Gastrocnemius medialis (tissue), 4 donors: ENCODE results near the gene OR4B1. TPM values are rescaled to one million over a fixed set of nuclear protein-coding genes. Genes with fewer than 3 reads are reported as not detected.

ENCODE experiments used
- ATAC-seq, 2 donors: fragments of 150-250 bp; one replicate each; pipeline ENCODE4 v1.9.1; 2016
- DNase-seq, 2 donors: peaks; one replicate each; pipeline ENCODE4 v3.0.0-alpha.2; 2019
- H3K27ac ChIP-seq, 4 donors: fragments of 200-600 bp; sonication (generic); 1 replicate in 1 of 4; 2 replicates in 3 of 4; pipeline ENCODE4 v1.5.1; 2016 to 2018; ENCODE audit warnings: mild to moderate bottlenecking in 2 of 4, moderate library complexity in 1 of 4
- H3K27me3 ChIP-seq, 3 donors: fragments of 200-600 bp; sonication (generic) in 2 of 3; 1 replicate in 1 of 3; 2 replicates in 2 of 3; pipeline versions ENCODE4 v1.5.1 to v1.6.0; 2016 to 2019; ENCODE audit warnings: mild to moderate bottlenecking in 1 of 3, moderate library complexity in 1 of 3
- H3K36me3 ChIP-seq, 2 donors: fragments of 200-600 bp; sonication (generic) in 1 of 2; one replicate each; pipeline ENCODE4 v1.5.1; 2017 to 2018
- H3K4me1 ChIP-seq, 2 donors: fragments of 200-600 bp; sonication (generic) in 1 of 2; one replicate each; pipeline ENCODE4 v1.5.1; 2016 to 2017; ENCODE audit warnings: mild to moderate bottlenecking in 2 of 2
- H3K4me3 ChIP-seq, 4 donors: fragments of 200-600 bp; sonication (generic) in 3 of 4; 1 replicate in 1 of 4; 2 replicates in 3 of 4; pipeline ENCODE4 v1.5.1; 2016 to 2019; ENCODE audit warnings: mild to moderate bottlenecking in 2 of 4
- H3K9me3 ChIP-seq, 3 donors: fragments of 200-600 bp; sonication (generic) in 2 of 3; 1 replicate in 1 of 3; 2 replicates in 2 of 3; pipeline ENCODE4 v1.5.1; 2016 to 2019
- POLR2A ChIP-seq, 2 donors: fragments of 450-650 bp; IDR thresholded peaks; one replicate each; pipeline ENCODE4 v1.6.1; 2017; ENCODE audit warnings: antibody characterized with exemption in 2 of 2, mild to moderate bottlenecking in 2 of 2, moderate library complexity in 2 of 2
- in situ Hi-C, 4 donors: fragments of 200-750 bp; cut with MboI; loops; one replicate each; pipeline versions ENCODE4 v1.15.0 to v1.8.0; 2017; ENCODE audit warnings: low sequenced_read_pairs in 4 of 4
- intact Hi-C: fragments of 100-400 bp; cut with DNase I; formaldehyde crosslinking; loops from one replicate; pipeline ENCODE4 v1.15.1; 2023; ENCODE audit warnings: low total_unique reads
- total RNA-seq, 4 donors: library from RNA; depleted of rRNA; stranded (reverse); fragments of >200 nt; gene quantifications; one replicate each; pipeline versions ENCODE4 v1.1.0 to v1.2.3, GENCODE V29; 2016
- TF ChIP-seq, protein P1 (sequence below), 5 experiments: fragments of 450-650 bp in 3 of 5; fragments of 200-600 bp in 2 of 5; sonication (generic) in 2 of 5; IDR thresholded peaks in 4 of 5; conservative IDR thresholded peaks in 1 of 5; 1 replicate in 4 of 5; 2 replicates in 1 of 5; pipeline ENCODE4 v1.5.1; 2016 to 2019; ENCODE audit warnings: antibody characterized with exemption in 5 of 5, mild to moderate bottlenecking in 3 of 5, moderate library complexity in 3 of 5

Gene OR4B1
- total RNA-seq, 4 donors from 2014 or later, result not detected

DNA sequence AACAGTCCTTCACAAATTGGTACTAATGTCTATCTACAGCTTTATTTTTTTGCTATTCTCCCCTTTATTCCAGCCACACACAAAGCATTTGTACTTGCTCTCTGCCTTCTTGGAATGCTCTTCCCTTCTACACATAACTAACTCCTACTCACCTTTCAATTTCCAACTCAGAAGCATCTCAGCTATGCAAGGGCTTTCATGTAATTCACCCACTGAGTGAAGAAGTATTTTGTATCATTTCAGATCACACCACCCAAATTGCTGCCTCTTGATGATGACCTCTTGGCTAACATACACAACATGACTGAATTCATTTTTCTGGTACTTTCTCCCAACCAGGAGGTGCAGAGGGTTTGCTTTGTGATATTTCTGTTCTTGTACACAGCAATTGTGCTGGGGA, 28.2 kb downstream of the OR4B1 start, which contains the start of gene OR4X2:
Gene OR4X2 (plus strand): TSS at position 301 of the 400 bp plus-strand sequence. CDS start 0 bp downstream, at position 301.
- Histone ChIP-seq H3K36me3 (no peaks in the 10 kb centered on the region), H3K9me3 (peaks cover 0 to 5% (median 0%) of the 10 kb centered on the region in 3 donors), H3K27ac (no peak within 1 kb of the TSS), H3K4me1 (no peaks in the 10 kb centered on the region), H3K4me3 (no peak within 1 kb of the TSS), H3K27me3 (no peaks in the 10 kb centered on the region)
- in situ Hi-C loops, result no loop called here
- no peak for DNase-seq
- intact Hi-C loops, result loop anchor here (2.0 kb wide), 1 partner anchor 34 kb away; no protein-coding TSS in a partner anchor
- no peak for ATAC-seq
- TF ChIP-seq POLR2A (IDR thresholded peaks at IDR 0.05), result no peak
- TF ChIP-seq, protein P1, sequence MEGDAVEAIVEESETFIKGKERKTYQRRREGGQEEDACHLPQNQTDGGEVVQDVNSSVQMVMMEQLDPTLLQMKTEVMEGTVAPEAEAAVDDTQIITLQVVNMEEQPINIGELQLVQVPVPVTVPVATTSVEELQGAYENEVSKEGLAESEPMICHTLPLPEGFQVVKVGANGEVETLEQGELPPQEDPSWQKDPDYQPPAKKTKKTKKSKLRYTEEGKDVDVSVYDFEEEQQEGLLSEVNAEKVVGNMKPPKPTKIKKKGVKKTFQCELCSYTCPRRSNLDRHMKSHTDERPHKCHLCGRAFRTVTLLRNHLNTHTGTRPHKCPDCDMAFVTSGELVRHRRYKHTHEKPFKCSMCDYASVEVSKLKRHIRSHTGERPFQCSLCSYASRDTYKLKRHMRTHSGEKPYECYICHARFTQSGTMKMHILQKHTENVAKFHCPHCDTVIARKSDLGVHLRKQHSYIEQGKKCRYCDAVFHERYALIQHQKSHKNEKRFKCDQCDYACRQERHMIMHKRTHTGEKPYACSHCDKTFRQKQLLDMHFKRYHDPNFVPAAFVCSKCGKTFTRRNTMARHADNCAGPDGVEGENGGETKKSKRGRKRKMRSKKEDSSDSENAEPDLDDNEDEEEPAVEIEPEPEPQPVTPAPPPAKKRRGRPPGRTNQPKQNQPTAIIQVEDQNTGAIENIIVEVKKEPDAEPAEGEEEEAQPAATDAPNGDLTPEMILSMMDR (IDR thresholded peaks at IDR 0.05 in 4 of 5, conservative IDR thresholded peaks at IDR 0.05 in 1 of 5), result no peak

DNA sequence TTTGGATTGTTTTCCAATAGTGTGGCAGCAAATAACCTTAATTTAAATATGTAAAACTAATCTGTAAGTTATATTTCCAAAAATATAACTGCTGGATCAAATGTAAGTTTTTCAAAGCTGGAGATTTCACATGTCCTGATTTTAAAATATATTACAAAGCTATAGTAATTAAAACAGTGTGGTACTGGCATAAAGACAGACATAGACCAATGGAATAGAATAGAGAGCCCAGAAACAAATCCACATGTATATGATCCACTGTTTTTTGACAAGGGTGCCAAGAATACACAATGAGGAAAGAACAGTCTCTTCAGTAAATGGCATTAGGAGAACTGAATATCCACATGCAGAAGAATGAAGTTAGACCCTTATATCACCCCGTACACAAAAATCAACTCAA, 32.3 kb downstream of the OR4B1 start:
- intact Hi-C loops, result no loop called here
- TF ChIP-seq, protein P1 (IDR thresholded peaks at IDR 0.05 in 4 of 5, conservative IDR thresholded peaks at IDR 0.05 in 1 of 5), result no peak
- TF ChIP-seq POLR2A (IDR thresholded peaks at IDR 0.05), result no peak
- H3K4me3 ChIP-seq, result no peak overlapping the region
- peaks cover 0 to 5% (median 0%) of the 10 kb centered on the region in 3 donors for H3K9me3 ChIP-seq
- H3K27ac ChIP-seq, result no peak overlapping the region
- DNase-seq, result no peak
- H3K4me1 ChIP-seq, result no peaks in the 10 kb centered on the region
- no peaks in the 10 kb centered on the region for H3K27me3 ChIP-seq
- no peaks in the 10 kb centered on the region for H3K36me3 ChIP-seq
- ATAC-seq, result no peak
- in situ Hi-C loops, result no loop called here

DNA sequence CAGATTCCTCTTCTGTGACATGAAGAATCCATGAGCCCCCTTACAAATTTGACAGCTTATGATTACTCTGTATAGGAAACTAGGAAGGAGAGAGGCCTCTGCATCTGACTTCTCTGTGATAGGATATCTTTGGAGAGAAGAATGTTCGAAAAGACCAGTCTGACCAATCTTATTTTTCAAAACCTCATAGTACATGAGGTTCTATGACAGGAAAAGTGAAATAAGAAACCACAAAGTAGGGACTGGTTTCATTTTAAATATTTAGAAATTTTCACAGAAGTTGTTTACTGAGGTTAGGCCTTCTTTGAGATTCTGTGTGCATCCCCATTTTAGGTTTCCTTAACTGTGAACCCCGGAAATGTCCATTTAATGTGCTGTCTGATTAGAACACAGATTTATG, 45.0 kb downstream of the OR4B1 start:
- intact Hi-C loops, result no loop called here
- in situ Hi-C loops, result no loop called here
- Histone ChIP-seq H3K27ac (no peak overlapping the region), H3K9me3 (no peaks in the 10 kb centered on the region), H3K27me3 (no peaks in the 10 kb centered on the region), H3K4me1 (no peaks in the 10 kb centered on the region), H3K4me3 (no peak overlapping the region), H3K36me3 (no peaks in the 10 kb centered on the region)
- TF ChIP-seq, protein P1 (IDR thresholded peaks at IDR 0.05 in 4 of 5, conservative IDR thresholded peaks at IDR 0.05 in 1 of 5), result no peak
- TF ChIP-seq POLR2A (IDR thresholded peaks at IDR 0.05), result no peak
- ATAC-seq (no peak), DNase-seq (no peak)

DNA sequence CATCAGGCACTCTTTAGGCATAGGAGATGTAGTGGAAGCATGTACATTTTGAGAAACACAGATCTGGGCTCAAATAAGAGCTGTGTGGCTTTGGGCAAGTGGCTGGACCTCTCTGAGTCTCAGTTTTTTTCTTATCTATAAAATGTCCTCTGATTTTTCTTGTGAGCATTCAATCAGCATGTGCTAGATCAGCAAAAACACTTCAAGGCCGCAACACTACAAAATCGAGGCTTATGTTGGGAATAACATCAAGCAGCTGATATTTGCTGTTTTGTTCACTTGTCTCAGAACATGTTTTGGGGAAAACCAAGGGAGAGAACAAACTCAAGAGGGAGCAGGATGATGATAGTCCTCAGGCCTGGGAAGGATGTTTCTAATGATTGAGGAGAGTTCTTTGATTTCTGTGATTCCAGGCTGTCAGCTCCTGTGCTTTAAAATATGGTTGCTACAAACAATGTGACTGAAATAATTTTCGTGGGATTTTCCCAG, 46.9 kb downstream of the OR4B1 start, which contains the start of gene OR4X1:
Gene OR4X1 (plus strand): TSS at position 439 of the 489 bp plus-strand sequence. CDS start 0 bp downstream, at position 439.
- H3K4me3 ChIP-seq, result no peak within 1 kb of the TSS
- H3K27ac ChIP-seq, result no peak within 1 kb of the TSS
- H3K4me1 ChIP-seq, result no peaks in the 10 kb centered on the region
- no peak for ATAC-seq
- DNase-seq, result no peak
- no peaks in the 10 kb centered on the region for H3K9me3 ChIP-seq
- intact Hi-C loops (no loop called here), in situ Hi-C loops (no loop called here)
- TF ChIP-seq POLR2A (IDR thresholded peaks at IDR 0.05), result no peak
- TF ChIP-seq, protein P1 (IDR thresholded peaks at IDR 0.05 in 4 of 5, conservative IDR thresholded peaks at IDR 0.05 in 1 of 5), result no peak
- H3K36me3 ChIP-seq, result no peaks in the 10 kb centered on the region
- H3K27me3 ChIP-seq, result no peaks in the 10 kb centered on the region

Other genes with a start within 250 kb of the OR4B1 start
- gene PTPRJ, start 236.3 kb upstream of the OR4B1 start, total RNA-seq, result 1 to 10 TPM; 5.4 to 9.0 (median 5.6) TPM
- not detected for gene OR4X2, start 28.3 kb downstream of the OR4B1 start, total RNA-seq
- gene OR4X1, start 47.1 kb downstream of the OR4B1 start, total RNA-seq, result not detected
- gene OR4S1, start 89.4 kb downstream of the OR4B1 start, total RNA-seq, result not detected
- not detected for gene OR4C3, start 108.1 kb downstream of the OR4B1 start, total RNA-seq
- gene OR4C5, start 149.7 kb downstream of the OR4B1 start, total RNA-seq, result not detected